ENCODE measurements around the gene ANGPT4. TPM values are rescaled to one million over a fixed set of nuclear protein-coding genes. Genes with fewer than 3 reads are reported as not detected.

Gene ANGPT4
- total RNA-seq, 2 experiments from 2014 or later, result not detected

DNA sequence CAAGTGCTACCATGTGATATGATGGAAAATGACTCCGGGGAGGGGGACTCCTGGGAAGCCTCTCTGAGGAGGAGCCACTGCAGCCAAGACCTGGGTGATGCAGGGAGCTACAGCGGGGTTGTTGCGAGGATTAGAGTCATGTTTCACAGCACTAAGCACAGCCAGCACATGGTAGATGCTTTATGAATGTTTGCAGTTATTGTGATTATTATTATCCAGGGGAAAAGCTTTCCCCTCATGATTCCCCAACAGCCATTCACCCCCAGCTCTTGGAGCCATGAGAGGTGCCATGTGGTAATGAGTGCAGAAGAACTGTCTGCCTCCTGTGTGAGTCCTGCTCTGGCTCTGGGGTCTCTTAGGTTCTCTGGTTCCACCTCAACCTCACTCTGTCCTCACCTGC lies 46.1 kb upstream of the ANGPT4 start:
- H3K27me3 Mint-ChIP-seq, result peaks cover 50% of the 10 kb centered on the region
- intact Hi-C loops (cut with DNase I, micrococcal nuclease), result no loop called here
- TF ChIP-seq, protein P1, sequence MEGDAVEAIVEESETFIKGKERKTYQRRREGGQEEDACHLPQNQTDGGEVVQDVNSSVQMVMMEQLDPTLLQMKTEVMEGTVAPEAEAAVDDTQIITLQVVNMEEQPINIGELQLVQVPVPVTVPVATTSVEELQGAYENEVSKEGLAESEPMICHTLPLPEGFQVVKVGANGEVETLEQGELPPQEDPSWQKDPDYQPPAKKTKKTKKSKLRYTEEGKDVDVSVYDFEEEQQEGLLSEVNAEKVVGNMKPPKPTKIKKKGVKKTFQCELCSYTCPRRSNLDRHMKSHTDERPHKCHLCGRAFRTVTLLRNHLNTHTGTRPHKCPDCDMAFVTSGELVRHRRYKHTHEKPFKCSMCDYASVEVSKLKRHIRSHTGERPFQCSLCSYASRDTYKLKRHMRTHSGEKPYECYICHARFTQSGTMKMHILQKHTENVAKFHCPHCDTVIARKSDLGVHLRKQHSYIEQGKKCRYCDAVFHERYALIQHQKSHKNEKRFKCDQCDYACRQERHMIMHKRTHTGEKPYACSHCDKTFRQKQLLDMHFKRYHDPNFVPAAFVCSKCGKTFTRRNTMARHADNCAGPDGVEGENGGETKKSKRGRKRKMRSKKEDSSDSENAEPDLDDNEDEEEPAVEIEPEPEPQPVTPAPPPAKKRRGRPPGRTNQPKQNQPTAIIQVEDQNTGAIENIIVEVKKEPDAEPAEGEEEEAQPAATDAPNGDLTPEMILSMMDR (IDR thresholded peaks at IDR 0.05), result no peak
- no peak for ATAC-seq (ENCODE audit: poor library complexity)
- H3K4me1 ChIP-seq (ENCODE audit: insufficient read depth, low read length), result no peaks in the 10 kb centered on the region
- peaks cover 0 to 4% of the 10 kb centered on the region in 2 experiments for H3K9me3 ChIP-seq (ENCODE audit: control insufficient read depth in 1 of 2, insufficient read depth in 1 of 2, low read length in 2 of 2)
- no peak overlapping the region for H3K4me3 Mint-ChIP-seq
- H3K9me3 Mint-ChIP-seq, result no peaks in the 10 kb centered on the region
- DNase-seq, result no peak
- H3K27ac ChIP-seq (ENCODE audit: low read depth in 1 of 2, low read length in 2 of 2), result no peak overlapping the region
- ChIA-PET POLR2A (no interaction called here), CTCF (no interaction called here)
- H3K36me3 Mint-ChIP-seq (ENCODE audit: low read depth), result no peaks in the 10 kb centered on the region
- H3K27me3 ChIP-seq (ENCODE audit: control insufficient read depth in 1 of 2, insufficient read depth in 2 of 2, low read length in 2 of 2), result peaks cover 5 to 10% of the 10 kb centered on the region in 2 experiments
- H3K4me3 ChIP-seq (ENCODE audit: low read length), result no peak overlapping the region
- H3K4me1 Mint-ChIP-seq (ENCODE audit: low read depth), result no peaks in the 10 kb centered on the region
- no peak overlapping the region for H3K27ac Mint-ChIP-seq
- no peaks in the 10 kb centered on the region for H3K36me3 ChIP-seq (ENCODE audit: insufficient read depth, low read length)

DNA sequence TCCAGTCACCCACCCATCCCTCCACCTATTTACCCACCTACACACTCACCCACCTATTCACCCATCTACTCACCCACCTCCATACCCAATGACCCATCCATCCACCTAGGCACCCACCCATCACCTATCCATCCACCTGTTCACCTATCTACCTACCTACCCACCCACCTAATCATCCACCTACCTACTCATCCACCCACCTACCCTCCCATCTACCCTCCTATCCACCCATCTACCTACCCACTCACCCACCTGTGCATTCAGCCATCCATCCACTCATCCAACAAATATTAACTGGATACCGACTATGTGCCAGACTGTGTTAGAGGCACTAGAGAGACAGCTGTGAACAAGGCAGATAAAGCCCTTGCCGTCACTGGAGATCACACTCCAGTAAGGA lies 45.6 kb upstream of the ANGPT4 start:
- H3K36me3 Mint-ChIP-seq (ENCODE audit: low read depth), result no peaks in the 10 kb centered on the region
- CTCF ChIA-PET, result no interaction called here
- no peak for DNase-seq
- Histone ChIP-seq H3K4me1 (ENCODE audit: insufficient read depth, low read length) (no peaks in the 10 kb centered on the region), H3K27ac (ENCODE audit: low read depth in 1 of 2, low read length in 2 of 2) (no peak overlapping the region), H3K4me3 (ENCODE audit: low read length) (no peak overlapping the region), H3K9me3 (ENCODE audit: control insufficient read depth in 1 of 2, insufficient read depth in 1 of 2, low read length in 2 of 2) (peaks cover 0 to 4% of the 10 kb centered on the region in 2 experiments), H3K27me3 (ENCODE audit: control insufficient read depth in 1 of 2, insufficient read depth in 2 of 2, low read length in 2 of 2) (peaks cover 5 to 10% of the 10 kb centered on the region in 2 experiments), H3K36me3 (ENCODE audit: insufficient read depth, low read length) (no peaks in the 10 kb centered on the region)
- no peaks in the 10 kb centered on the region for H3K4me1 Mint-ChIP-seq (ENCODE audit: low read depth)
- intact Hi-C loops (cut with DNase I, micrococcal nuclease), result no loop called here
- H3K27me3 Mint-ChIP-seq, result peaks cover 48% of the 10 kb centered on the region
- H3K27ac Mint-ChIP-seq, result no peak overlapping the region
- no peaks in the 10 kb centered on the region for H3K9me3 Mint-ChIP-seq
- no peak overlapping the region for H3K4me3 Mint-ChIP-seq
- POLR2A ChIA-PET, result no interaction called here
- no peak for ATAC-seq (ENCODE audit: poor library complexity)
- TF ChIP-seq, protein P1 (IDR thresholded peaks at IDR 0.05), result no peak

DNA sequence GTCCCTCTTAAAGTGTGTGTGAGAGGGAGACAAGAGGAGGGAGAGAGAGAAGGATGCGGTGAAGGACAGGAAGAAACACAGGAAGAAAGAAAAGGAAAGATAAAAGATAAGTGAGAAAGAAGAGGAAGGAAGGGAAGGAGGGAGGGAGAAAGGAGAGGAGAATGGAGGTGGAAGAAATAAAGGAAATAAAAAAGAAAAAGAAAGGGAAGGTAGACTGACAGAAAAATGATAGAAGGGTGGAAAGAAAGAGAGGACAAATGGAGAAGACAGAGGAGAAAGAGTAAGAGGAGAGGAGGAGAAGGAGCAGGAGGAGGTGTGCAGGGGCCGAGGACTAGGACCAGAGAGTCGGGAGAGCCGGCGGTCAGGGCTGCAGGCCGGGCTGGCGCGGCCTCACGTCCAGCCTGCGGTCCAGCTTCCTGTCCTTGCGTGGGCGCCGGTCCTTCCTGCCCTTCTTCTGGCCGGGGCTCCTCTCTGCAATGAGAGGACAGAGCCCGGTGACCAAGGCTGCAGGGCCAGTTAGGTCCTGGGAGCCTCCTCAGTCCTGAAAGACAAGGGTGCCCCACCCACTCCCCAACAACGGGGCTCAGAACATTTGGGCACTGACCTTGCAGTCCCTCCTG lies 44.0 kb upstream of the ANGPT4 start:
- no peak overlapping the region for H3K4me3 Mint-ChIP-seq
- ATAC-seq (ENCODE audit: poor library complexity) (no peak), DNase-seq (no peak)
- H3K27me3 Mint-ChIP-seq, result peaks cover 51% of the 10 kb centered on the region
- intact Hi-C loops (cut with DNase I, micrococcal nuclease), result no loop called here
- no peaks in the 10 kb centered on the region for H3K36me3 Mint-ChIP-seq (ENCODE audit: low read depth)
- no peaks in the 10 kb centered on the region for H3K9me3 Mint-ChIP-seq
- ChIA-PET CTCF (interaction anchor here (1.8 kb wide), 1 partner anchor 142 kb away, joined by 4 read pairs; no protein-coding TSS in a partner anchor), POLR2A (no interaction called here)
- Histone ChIP-seq H3K4me3 (ENCODE audit: low read length) (no peak overlapping the region), H3K9me3 (ENCODE audit: control insufficient read depth in 1 of 2, insufficient read depth in 1 of 2, low read length in 2 of 2) (peaks cover 0 to 4% of the 10 kb centered on the region in 2 experiments), H3K36me3 (ENCODE audit: insufficient read depth, low read length) (no peaks in the 10 kb centered on the region), H3K27ac (ENCODE audit: low read depth in 1 of 2, low read length in 2 of 2) (no peak overlapping the region), H3K4me1 (ENCODE audit: insufficient read depth, low read length) (peaks cover 4% of the 10 kb centered on the region), H3K27me3 (ENCODE audit: control insufficient read depth in 1 of 2, insufficient read depth in 2 of 2, low read length in 2 of 2) (peaks cover 9 to 21% of the 10 kb centered on the region in 2 experiments)
- peaks cover 5% of the 10 kb centered on the region for H3K4me1 Mint-ChIP-seq (ENCODE audit: low read depth)
- H3K27ac Mint-ChIP-seq, result no peak overlapping the region
- TF ChIP-seq, protein P1 (IDR thresholded peaks at IDR 0.05), result no peak

Measured in CD4-positive, alpha-beta T cell (primary cell).